Measurements from ENCODE around the gene MOSPD3. TPM values are rescaled to one million over a fixed set of nuclear protein-coding genes. Genes with fewer than 3 reads are reported as not detected.

The MOSPD3 gene
- total RNA-seq, 1 donor, result 5.2 TPM

GRCh38 chr7:100576384-100576993 is 35.9 kb upstream of the MOSPD3 start:
- no peak overlapping the region for H3K4me3 ChIP-seq (ENCODE audit: low read depth, low read length)
- TF ChIP-seq CTCF (IDR thresholded peaks at IDR 0.05; ENCODE audit: insufficient read depth, low read depth, low read length), result no peak
- DNase-seq (ENCODE audit: low read depth), result no peak

- H3K4me3 ChIP-seq (ENCODE audit: low read depth, low read length), result no peak overlapping the region
- TF ChIP-seq CTCF (IDR thresholded peaks at IDR 0.05; ENCODE audit: insufficient read depth, low read depth, low read length), result no peak
- DNase-seq (ENCODE audit: low read depth), result no peak
Measured at GRCh38 chr7:100577103-100577502, 35.2 kb upstream of the MOSPD3 start.

- no peak overlapping the region for H3K4me3 ChIP-seq (ENCODE audit: low read depth, low read length)
- DNase-seq (ENCODE audit: low read depth), result no peak
- no peak for TF ChIP-seq CTCF (IDR thresholded peaks at IDR 0.05; ENCODE audit: insufficient read depth, low read depth, low read length)
Measured at GRCh38 chr7:100577507-100577906, 34.8 kb upstream of the MOSPD3 start.

- H3K4me3 ChIP-seq (ENCODE audit: low read depth, low read length), result no peak overlapping the region
- no peak for DNase-seq (ENCODE audit: low read depth)
- no peak for TF ChIP-seq CTCF (IDR thresholded peaks at IDR 0.05; ENCODE audit: insufficient read depth, low read depth, low read length)
Measured at GRCh38 chr7:100578246-100579183, 33.8 kb upstream of the MOSPD3 start.

- TF ChIP-seq CTCF (IDR thresholded peaks at IDR 0.05; ENCODE audit: insufficient read depth, low read depth, low read length), result no peak
- no peak overlapping the region for H3K4me3 ChIP-seq (ENCODE audit: low read depth, low read length)
- DNase-seq (ENCODE audit: low read depth), result no peak
Measured at GRCh38 chr7:100580466-100581283, 31.7 kb upstream of the MOSPD3 start.

- no peak for DNase-seq (ENCODE audit: low read depth)
- no peak for TF ChIP-seq CTCF (IDR thresholded peaks at IDR 0.05; ENCODE audit: insufficient read depth, low read depth, low read length)
- H3K4me3 ChIP-seq (ENCODE audit: low read depth, low read length), result no peak overlapping the region
Measured at GRCh38 chr7:100582041-100582579, 30.2 kb upstream of the MOSPD3 start.

All from fibroblast of villous mesenchyme (primary cell).